GM18909 (cell line): ENCODE results near the gene SEL1L.
"Not testable (repeated sequence)": the region's sequence is repeated elsewhere in the genome, so short reads cannot be mapped to it uniquely, and the experiment has no call there.

Experiments
- ATAC-seq: cut with Tn5 transposase; IDR thresholded peaks from one replicate; pipeline ENCODE4 v1.9.1; 2021; ENCODE audit warnings: mild to moderate bottlenecking; ENCODE audit not compliant: unreplicated experiment, poor library complexity

The SEL1L gene

DNA sequence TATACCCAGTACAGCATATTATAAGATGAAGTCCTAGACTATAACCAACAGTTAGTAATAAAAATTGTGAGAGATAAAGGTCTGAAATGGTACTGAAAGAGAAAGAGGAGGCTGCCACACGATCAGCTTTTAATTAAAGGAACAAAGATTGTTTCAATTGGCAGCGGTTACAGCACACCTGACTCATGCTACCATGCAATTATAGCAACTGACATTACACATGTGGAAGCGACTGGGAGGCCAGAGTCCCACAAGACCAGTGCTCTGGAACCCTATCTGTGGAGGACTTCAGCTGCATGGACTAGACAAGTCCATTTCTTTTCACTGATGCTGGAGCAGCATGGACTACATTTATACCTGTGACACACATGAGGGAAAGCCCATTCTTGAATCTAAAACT lies 55.2 kb downstream of the SEL1L start:
- ATAC-seq: no peak

- no peak for ATAC-seq
Observed at GRCh38 chr14:81476816-81477215, 56.8 kb downstream of the SEL1L start.

DNA sequence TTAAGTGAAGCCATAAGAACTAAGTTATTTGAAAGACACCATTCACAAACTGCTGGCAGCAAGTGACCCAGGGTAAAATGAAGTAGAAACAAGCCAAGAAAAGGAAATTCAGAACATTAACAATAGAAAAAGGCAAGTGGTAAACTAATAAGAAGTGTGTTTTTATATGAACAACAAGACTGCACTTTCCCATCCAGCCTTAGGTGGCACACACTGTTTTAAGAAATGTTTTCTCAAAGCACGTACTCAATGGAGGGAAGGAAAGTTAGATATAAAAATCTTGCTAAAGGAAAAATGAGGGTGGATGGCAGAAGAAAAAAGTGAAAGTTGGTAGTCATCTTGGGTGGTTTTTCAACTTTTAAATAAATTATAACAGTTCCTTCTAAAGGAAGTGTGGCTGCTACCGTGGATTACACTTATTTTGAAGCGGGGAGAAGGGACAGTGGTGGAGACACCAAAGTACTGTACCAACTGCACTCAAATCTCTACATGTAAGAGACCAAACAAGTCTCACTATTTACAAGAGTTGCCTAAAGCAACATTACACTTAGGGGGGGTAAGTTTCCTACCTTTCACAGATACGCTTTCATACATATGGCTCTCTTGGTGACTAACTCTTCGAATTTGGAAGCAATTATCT lies 58.8 kb downstream of the SEL1L start:
- no peak for ATAC-seq

DNA sequence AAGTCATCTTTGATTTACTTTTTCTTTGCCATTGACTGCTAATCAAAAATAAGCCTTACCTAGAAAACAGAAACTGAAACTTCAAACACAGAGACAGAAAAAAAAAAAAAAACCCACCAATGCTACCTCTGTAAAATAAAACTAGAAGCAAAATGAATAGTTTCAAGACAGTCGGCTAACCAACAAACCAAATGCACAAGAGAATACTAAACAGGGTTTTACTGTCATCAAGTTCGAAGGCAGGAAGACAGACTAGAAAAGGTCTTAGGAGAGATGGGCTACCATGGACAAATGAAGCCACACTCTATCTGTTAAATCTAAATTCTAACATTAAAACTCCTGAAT lies 59.5 kb downstream of the SEL1L start:
- ATAC-seq: peak; percentile 66

- ATAC-seq: peak; percentile 44
Observed at GRCh38 chr14:81473456-81474147, 60.1 kb downstream of the SEL1L start.

- no peak for ATAC-seq
Observed at GRCh38 chr14:81472096-81472800, 61.4 kb downstream of the SEL1L start.

DNA sequence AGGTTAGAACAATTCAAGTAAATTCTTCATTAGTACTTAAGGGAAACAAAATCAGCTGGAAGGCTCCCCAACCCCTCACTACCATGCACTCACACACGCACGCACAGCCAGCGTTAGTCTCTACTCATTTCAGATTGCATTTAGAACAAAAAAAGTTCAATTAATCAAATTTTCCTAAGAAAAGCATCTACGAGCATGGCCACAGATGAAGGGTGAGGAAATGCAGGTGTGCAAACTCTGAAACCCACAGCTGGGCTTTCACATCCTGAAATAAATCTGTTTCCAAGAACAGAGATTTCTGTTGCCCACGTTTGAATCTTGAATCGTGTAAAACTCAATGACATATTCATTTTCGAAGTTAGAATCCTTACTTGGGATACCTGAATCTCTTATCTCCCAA lies 62.6 kb downstream of the SEL1L start:
- no peak for ATAC-seq

- ATAC-seq: peak; percentile 26
Observed at GRCh38 chr14:81470557-81470826, 63.2 kb downstream of the SEL1L start.

- no peak for ATAC-seq
Observed at GRCh38 chr14:81466854-81467253, 66.8 kb downstream of the SEL1L start.

GRCh38 chr14:81465507-81466228 lies 68.0 kb downstream of the SEL1L start:
- ATAC-seq: no peak

GRCh38 chr14:81465003-81465392 lies 68.7 kb downstream of the SEL1L start:
- ATAC-seq: not testable (repeated sequence)

DNA sequence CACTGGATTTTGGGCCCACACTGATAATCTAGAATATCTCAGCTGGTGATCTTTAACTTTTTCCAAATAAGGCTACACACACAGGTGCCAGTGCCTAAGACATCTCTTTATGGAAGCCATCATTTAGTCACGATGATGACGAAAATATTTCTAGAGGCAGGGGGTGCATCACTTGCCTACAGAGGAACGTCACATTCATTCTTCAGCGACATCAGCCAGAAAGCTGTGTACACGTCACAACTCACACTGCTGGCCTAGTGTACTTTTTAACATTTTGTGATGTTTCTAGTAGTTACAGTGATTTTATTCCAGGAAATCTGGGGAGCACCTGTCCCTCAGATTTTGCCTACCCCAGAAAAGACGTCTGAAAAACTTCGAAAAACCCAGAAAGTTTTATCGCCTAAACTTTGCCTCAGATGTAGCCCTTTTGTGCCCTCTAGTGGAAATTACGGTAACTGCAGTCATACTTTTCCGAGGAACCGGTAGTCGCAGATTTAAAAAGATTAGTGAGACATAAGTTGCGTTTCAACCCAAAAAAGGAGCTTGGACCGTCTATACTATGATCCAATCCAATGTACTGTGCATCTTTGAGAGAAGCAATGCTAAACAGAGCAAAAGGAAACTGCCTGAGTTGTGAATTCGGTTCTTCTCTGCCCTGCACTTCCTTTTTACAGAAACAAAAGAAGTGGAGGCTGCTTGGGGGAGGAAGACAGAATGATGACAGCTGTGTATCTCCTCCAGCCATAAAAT lies 69.2 kb downstream of the SEL1L start:
- ATAC-seq: peak; percentile 70

DNA sequence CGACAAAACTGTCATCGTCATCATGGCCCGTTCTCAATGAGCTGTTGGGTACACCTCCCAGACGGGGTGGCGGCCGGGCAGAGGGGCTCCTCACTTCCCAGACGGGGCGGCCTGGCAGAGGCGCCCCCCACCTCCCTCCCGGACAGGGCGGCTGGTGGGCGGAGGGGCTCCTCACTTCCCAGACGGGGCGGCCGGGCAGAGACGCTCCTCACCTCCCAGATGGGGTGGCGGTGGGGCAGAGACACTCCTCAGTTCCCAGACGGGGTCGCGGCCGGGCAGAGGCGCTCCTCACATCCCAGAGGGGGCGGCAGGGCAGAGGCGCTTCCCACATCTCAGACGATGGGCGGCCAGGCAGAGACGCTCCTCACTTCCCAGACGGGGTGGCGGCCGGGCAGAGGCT lies 71.3 kb downstream of the SEL1L start:
- ATAC-seq: not testable (repeated sequence)

GRCh38 chr14:81459912-81460311 lies 73.7 kb downstream of the SEL1L start:
- ATAC-seq: no peak

GRCh38 chr14:81458352-81458751 lies 75.3 kb downstream of the SEL1L start:
- ATAC-seq: no peak

GRCh38 chr14:81455390-81455789 lies 78.3 kb downstream of the SEL1L start:
- peak; percentile 32 for ATAC-seq

- ATAC-seq: peak; percentile 81
Observed at GRCh38 chr14:81454572-81455218, 79.0 kb downstream of the SEL1L start.

DNA sequence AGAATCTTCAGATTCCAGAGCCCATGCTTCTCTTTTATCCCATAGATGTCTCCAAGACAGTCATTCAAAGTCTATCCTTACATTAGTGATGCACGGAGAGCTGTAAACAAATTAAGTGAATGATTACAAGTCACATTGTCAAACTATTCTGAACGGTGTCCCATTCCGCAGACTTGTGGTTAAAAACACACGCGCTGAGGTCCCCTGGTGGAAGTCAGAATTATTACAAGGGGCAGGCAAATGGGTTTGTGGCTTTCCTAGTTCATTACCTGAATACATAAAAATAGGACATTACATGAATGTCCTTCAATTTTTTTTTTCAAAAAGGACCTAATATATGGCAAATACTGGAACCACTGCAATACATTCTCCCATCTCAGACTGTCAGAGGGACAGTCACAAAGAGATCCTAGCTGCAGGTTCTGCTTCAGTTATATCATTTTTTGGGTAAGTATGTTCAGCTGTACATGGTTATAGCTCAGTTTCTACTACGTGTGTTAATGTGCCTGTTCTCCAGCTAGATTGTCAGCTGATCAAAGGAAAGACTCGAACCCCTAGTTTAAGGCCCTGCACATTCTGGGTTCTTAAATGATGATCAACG lies 80.4 kb downstream of the SEL1L start:
- ATAC-seq: peak; percentile 74

GRCh38 chr14:81452341-81453133 lies 81.1 kb downstream of the SEL1L start:
- ATAC-seq: no peak
